Measurements from ENCODE around the gene ZNF273. TPM values are rescaled to one million over a fixed set of nuclear protein-coding genes. Genes with fewer than 3 reads are reported as not detected.

The ZNF273 gene
- total RNA-seq, 1 experiment from 2014 or later, result 9.0 TPM

GRCh38 chr7:64965594-64965993 lies 62.5 kb downstream of the ZNF273 start:
- in situ Hi-C loops (cut with HindIII; ENCODE audit: low pct_unique_long_range_greater_than_20kb, low sequenced_read_pairs), result no loop called here

GRCh38 chr7:64978497-64979203 lies 75.6 kb downstream of the ZNF273 start:
- in situ Hi-C loops (cut with HindIII; ENCODE audit: low pct_unique_long_range_greater_than_20kb, low sequenced_read_pairs), result no loop called here
- no peak for DNase-seq (ENCODE audit: low read depth, low spot score)

More at GRCh38 chr7:64965594-64965993, 62.5 kb downstream of the ZNF273 start:
- no peak for DNase-seq (ENCODE audit: low read depth, low spot score)

Other genes starting within 250 kb of the ZNF273 start
- gene ZNF107, start 237.1 kb upstream of the ZNF273 start, total RNA-seq (2014; rRNA removed; shearing (Covaris generic)), result 4.0 and 4.7 TPM in 2 replicates
- gene ZNF138, start 108.8 kb upstream of the ZNF273 start, total RNA-seq (2014; rRNA removed; shearing (Covaris generic)), result 9.0 and 12.1 TPM in 2 replicates
- gene ZNF117, start 87.8 kb downstream of the ZNF273 start, total RNA-seq (2014; rRNA removed; shearing (Covaris generic)), result 0.11 and 0.16 TPM in 2 replicates
- 1.8 and 2.1 TPM in 2 replicates for gene ERV3-1, start 103.4 kb downstream of the ZNF273 start, total RNA-seq (2014; rRNA removed; shearing (Covaris generic))